Upper lobe of left lung (tissue), 4 donors: ENCODE data around the gene WNK2.

ENCODE experiments used
- CTCF ChIP-seq, 6 experiments: fragments of 450-650 bp in 4 of 6; fragments of 200-600 bp in 2 of 6; sonication (generic) in 2 of 6; IDR thresholded peaks; one replicate each; pipeline ENCODE4 v1.5.1; 2016 to 2019; ENCODE audit warnings: antibody characterized with exemption in 6 of 6
- POLR2A ChIP-seq, 4 donors: fragments of 450-650 bp; IDR thresholded peaks; one replicate each; pipeline ENCODE4 v1.5.1; 2016 to 2017; ENCODE audit warnings: antibody characterized with exemption in 4 of 4, mild to moderate bottlenecking in 2 of 4

- TF ChIP-seq CTCF (IDR thresholded peaks at IDR 0.05) (no peak), POLR2A (IDR thresholded peaks at IDR 0.05) (no peak)
Measured at GRCh38 chr9:93290495-93291434, 106.8 kb downstream of the WNK2 start.
